Left ventricle myocardium superior (tissue), 1 donor: ENCODE results near the gene TOMM34. TPM values are rescaled to one million over a fixed set of nuclear protein-coding genes. Genes with fewer than 3 reads are reported as not detected.
A peak's percentile ranks its signal among the peaks of the same experiment; 100 is the strongest.

Experiments
- ATAC-seq: fragments of 200-7000 bp; cut with Tn5 transposase; one replicate; pipeline ENCODE4 v1.9.1; 2020; ENCODE audit warnings: mild to moderate bottlenecking, moderate library complexity
- DNase-seq: peaks from one replicate; pipeline ENCODE4 v3.0.0-alpha.2; 2020
- intact Hi-C: fragments of 100-400 bp; cut with micrococcal nuclease; formaldehyde crosslinking; loops from one replicate; pipeline ENCODE4 v1.11.0; 2022
- total RNA-seq: library from RNA; stranded (reverse); fragmentation: NEBNext Ultra II Directional; extraction: Animal tissue kit (Norgen Biotek cat#: 25700); gene quantifications from one replicate; pipeline ENCODE4 v1.2.1, GENCODE V29; 2021
- donor health status: DM: no; HTN: yes; CAD: no; lungs with severe emphysema.

TOMM34 gene
- total RNA-seq, 1 donor from 2014 or later, result 9.6 TPM

DNA sequence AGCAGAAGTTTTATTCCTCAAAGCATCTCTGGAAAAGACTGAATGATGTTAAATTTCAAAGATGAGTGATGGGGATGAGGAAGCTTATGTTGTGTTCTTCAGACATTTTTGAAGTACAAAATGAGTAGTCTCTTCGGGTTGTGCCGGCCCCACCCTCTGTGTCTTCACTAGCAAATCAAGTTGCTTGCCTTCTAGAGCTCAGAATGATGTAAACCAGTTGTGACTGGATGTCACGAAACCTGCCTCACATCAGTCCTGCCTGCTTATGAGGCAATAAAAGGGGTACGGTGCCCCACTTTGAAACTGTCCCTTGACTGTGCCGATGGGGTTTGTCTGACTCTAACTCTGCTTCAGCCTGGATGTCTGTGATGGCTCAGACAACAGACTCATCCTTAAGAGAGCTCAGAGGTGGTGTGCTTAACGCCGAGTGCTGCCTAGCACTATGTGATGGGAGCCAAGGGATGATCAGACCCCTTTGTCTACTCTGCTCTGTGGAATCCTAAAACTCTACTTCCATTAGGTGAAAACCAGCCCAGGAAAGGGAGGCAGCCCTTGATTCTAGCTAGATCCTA is 19.0 kb downstream of the TOMM34 start:
- DNase-seq (no peak), ATAC-seq (no peak)
- intact Hi-C loops, result no loop called here

GRCh38 chr20:44938637-44939036 is 21.6 kb downstream of the TOMM34 start:
- ATAC-seq, result no peak
- DNase-seq, result no peak
- intact Hi-C loops, result no loop called here

DNA sequence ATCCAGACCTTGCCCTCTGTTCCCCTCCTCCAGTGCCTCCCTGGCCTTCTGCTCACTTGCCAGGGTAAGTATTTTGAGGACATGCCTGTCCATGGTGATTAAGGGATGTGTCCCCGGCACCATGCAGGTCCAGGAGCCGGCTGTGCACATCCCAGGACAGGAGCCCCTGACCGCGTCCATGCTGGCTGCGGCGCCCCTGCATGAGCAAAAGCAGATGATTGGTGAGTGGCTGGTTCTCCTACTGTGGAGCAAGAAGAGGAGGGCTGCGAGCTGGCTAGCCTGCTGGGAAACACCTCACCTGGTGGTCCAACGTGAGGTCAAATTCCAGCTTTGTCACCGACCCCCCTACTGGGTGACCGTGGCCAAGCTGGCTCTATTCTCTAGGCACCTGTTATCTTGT is 23.7 kb downstream of the TOMM34 start:
- intact Hi-C loops, result no loop called here
- no peak for DNase-seq
- no peak for ATAC-seq

- intact Hi-C loops, result no loop called here
- DNase-seq (no peak), ATAC-seq (no peak)
These were observed 27.3 kb downstream of the TOMM34 start for GRCh38 chr20:44932916-44933315.

DNA sequence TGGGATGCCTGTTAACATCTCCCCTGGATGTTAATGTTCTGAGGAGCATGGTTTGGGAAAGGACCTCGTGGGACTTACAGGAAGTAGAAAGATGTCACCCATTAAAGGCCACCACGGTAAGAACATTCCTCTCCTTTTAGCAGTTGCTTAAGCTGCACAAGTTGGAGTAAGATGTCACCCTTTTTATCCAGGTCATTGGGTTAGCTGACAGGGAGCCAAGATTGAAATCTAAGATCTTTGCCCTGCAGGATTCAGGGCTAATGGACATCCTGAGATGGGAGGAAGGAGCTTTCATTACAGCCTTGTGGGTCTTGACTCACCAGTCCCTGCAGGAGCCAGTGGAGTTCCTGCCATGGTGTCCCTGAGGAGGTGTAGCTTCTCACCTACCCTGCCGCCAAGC is 28.3 kb downstream of the TOMM34 start:
- DNase-seq (no peak), ATAC-seq (no peak)
- intact Hi-C loops, result no loop called here

DNA sequence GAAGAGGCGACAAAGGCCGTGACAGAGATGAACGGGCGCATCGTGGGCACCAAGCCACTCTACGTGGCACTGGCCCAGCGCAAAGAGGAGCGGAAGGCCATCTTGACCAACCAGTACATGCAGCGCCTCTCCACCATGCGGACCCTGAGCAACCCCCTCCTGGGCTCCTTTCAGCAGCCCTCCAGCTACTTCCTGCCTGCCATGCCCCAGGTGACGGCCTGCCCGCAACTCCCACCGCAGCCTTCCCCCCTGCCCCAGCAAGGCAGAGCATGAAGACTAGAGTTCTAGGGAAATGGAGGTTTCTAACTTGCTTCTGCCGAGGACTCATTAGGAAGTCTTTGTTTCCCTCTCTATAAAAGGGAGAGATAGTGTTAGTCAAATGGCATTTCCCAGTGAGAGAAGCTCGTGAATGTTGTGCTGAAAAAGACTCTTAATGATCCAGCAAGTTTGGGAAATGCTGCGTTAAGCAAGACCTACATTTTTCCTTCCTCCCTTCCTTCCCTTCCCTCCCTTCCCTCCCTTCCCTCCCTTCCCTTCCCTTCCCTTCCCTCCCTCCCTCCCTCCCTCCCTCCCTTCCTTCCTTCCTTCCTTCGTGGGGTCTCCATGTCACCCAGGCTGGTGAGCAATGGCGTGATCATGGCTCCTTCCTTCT is 29.6 kb downstream of the TOMM34 start:
- DNase-seq (no peak), ATAC-seq (no peak)

DNA sequence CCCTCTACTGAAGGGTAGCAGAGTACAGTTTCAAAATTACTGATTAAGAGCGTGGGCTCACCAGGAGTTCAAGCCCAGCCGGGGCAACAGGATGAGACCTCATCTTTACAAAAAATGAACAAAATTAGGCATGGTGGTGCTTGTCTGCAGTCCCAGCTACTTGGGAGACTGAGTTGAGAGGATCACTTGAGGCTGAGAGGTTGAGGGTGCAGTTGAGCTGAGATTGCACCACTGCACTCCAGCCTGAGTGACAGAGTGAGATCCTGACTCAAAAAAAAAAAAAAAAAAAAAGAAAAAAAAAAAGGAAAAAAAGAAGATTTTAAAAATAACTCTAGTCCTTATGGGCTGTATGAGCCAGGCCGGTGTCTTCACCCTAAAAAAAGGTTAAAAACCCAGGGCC is 31.6 kb downstream of the TOMM34 start:
- intact Hi-C loops, result no loop called here
- ATAC-seq (no peak), DNase-seq (no peak)

More for the DNA sequence above, 29.6 kb downstream of the TOMM34 start:
- intact Hi-C loops, result no loop called here

DNA sequence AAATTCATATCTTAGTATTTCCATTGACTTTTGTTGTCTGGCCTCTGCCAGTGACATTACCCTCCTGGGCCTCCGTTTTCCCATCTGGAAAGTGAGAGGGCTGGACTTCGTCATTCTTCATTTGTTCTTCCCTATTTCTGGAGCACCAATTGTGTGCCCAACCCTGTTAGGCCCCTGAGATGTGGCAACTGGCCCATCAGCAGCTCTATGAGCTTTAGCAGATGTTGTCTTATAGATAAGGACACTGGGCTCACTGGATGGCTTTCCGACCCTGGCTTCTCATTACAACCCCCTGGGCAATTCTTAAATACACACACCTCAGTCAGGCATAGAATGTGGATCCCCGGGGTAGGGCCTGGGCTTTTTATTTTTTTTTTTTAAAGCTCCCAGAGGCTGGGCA is 35.7 kb downstream of the TOMM34 start:
- DNase-seq (no peak), ATAC-seq (no peak)
- intact Hi-C loops, result no loop called here

DNA sequence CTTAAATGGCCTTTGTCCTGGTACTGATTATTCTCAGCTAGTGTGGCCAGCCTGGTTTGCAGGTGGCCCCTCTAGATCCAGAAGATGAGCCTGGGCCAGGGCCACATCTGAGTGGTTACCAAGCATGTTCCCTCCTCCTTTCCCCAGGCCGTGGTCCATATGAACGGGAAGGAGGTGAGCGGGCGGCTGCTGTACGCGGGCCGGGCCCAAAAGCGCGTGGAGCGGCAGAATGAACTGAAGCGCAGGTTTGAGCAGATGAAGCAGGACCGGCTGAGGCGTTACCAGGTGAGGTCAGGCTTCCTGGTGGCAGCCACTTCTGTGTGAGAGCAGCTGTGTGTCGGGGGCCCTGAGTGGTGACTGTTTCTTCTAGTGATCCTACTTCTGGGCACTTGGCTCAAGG is 38.8 kb downstream of the TOMM34 start:
- ATAC-seq (no peak), DNase-seq (no peak)
- intact Hi-C loops, result no loop called here

DNA sequence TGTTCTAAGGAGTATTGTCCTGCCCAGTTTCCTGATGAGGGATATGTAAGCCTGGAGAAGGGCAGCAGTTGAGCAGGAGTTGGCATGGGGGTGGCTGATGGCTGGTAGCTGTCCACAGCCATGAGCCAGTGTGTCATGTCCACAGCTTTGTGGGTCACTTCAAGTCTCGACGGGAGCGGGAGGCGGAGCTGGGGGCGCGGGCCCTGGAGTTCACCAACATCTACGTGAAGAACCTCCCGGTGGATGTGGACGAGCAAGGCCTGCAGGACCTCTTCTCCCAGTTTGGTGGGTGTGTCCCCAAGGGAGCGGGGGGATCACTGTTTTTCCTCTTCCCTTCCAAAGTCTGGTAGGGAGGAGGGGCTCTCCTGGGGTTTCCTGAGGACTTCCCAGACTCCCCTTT is 41.4 kb downstream of the TOMM34 start:
- ATAC-seq (no peak), DNase-seq (no peak)
- intact Hi-C loops, result no loop called here

- DNase-seq (no peak), ATAC-seq (no peak)
- intact Hi-C loops, result no loop called here
These were observed 41.9 kb downstream of the TOMM34 start for GRCh38 chr20:44918342-44918741.

DNA sequence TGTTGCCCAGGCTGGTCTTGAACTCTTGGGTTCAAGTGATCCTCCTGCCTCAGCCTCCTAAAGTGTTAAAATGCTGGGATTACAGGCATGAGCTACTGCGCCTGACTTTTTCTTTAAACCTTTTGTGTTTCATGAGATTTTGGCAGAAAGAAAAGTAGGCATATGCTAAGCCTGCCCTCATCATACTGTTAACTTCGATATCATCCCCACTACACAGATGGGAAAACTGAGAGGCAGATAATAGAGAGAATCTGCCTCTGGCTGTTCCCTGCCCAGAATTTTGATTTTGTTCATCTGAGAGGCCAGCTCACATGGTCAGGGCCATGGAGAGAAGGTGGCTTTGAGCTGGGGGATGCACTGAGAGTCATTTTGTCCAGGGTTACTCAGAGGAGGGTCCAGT is 42.8 kb downstream of the TOMM34 start:
- no peak for ATAC-seq
- intact Hi-C loops, result no loop called here
- no peak for DNase-seq

DNA sequence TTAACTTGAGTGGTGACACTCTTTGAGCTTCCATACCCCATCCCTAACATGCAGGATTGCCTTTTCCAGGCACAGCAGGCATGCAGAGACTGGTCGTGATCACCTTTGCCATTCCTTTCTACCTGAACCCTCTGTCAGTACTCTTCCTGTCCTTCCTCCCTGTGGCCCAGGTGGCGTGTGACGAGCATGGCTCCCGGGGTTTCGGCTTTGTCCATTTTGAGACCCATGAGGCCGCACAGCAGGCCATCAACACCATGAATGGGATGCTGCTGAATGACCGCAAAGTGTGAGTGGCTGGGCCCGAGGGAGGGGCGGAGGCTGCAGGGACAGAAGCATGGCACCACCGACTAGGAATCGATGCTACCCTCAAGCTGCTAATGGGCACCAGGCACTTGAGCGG is 43.6 kb downstream of the TOMM34 start:
- no peak for DNase-seq

DNA sequence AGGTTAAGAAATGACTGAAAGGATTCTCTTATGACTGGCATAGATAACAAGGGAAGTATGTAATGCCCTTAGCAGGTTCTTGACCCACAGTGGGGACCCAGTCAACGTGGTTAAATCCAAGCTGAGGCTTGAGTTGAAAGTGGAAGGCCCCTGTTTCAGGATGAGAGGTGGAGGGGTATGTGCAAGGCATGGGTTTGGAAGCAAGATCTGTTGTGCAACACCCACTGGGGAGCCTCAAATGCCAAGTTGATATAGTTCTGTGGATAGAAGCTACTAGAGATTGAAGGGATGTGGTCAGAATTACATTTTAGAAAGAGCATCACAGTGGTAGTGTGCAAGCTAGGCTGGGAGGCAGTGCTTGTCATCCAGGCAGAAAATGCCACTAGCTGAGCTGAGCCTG is 45.3 kb downstream of the TOMM34 start:
- DNase-seq (no peak), ATAC-seq (no peak)

More for the DNA sequence above, 43.6 kb downstream of the TOMM34 start:
- no peak for ATAC-seq
- intact Hi-C loops, result no loop called here

GRCh38 chr20:44912189-44912588 is 48.0 kb downstream of the TOMM34 start:
- intact Hi-C loops, result no loop called here
- no peak for DNase-seq
- ATAC-seq, result no peak

More for the DNA sequence above, 45.3 kb downstream of the TOMM34 start:
- intact Hi-C loops, result no loop called here

GRCh38 chr20:44911264-44911921 is 48.8 kb downstream of the TOMM34 start:
- DNase-seq (no peak), ATAC-seq (no peak)
- intact Hi-C loops, result no loop called here

DNA sequence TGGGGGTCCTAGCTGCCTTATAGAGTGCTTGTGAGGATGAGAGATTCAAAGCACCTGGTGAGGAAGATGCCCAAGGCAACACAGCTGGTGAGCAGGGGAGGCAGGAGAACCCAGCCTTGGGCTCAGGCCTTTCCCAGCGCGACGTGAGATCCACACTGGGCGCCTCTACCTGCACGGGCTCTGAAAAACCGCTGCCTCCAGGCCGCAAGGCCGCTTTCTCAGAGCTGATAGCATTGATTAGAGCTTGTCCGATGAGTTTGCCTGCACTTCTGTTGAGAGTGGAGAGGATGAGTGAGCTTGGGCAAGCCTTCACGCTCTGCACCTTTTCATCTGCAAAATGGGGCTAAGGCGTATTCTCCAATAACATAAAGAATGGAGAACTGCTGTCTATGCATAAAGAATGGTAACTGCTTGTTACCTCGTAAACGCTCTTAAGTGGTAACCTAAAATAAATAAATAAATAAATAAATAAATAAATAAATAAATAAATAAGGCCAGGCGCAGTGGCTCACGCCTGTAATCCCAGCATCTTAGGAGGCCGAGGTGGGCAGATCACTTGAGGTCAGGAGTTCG is 49.4 kb downstream of the TOMM34 start:
- ATAC-seq, result no peak
- DNase-seq, result no peak
- intact Hi-C loops, result no loop called here

GRCh38 chr20:44909872-44910689 is 50.1 kb downstream of the TOMM34 start, which contains the start of gene PABPC1L:
TSS of gene PABPC1L (plus strand) at chr20:44910060. CDS start at chr20:44910144, 84 bp downstream.
- ATAC-seq (peak; percentile 98), DNase-seq (peak; percentile 81)
- intact Hi-C loops, result no loop called here

DNA sequence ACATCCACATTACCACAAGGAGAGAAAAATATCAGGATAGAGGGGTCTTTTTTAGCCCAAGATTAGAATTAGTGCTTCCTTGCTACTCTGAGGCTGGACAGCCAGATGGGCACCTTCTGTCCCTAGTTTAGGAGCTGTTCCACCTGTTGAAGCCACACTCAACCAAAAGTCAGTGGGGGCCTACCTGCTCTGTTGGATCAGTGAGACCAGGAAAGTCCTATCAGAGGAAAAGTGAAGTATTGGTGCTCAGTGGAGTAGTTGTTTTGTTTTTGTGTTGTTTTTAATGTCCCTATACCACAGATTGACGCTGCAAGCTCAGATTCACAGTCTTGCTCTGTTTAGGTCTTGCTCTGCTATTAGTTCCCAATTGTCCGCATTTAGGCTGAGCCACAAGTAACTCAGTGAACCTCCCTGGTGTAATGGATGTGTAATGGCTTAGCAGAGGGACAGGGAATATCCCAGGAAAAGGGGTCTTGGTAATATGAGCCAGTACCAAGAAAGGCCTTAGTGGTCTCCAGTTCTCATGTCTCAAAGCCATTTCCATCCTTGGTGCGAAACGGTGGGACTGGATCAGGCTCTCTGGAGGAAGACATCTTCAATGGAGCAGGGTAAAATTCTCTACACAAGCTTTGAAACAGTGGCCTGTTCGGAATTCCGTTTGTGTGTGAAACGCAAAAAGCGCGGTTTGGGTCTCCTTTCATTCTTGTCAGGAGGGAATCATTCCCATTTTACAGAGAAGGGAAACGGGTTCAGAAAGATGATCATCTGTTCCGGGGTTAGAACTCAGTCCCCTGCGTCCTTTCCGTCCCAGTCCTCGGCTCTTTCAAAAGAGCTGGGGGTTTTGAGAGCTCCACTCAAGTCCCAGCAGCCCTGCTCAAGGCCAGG is 51.0 kb downstream of the TOMM34 start:
- ATAC-seq (no peak), DNase-seq (no peak)
- intact Hi-C loops, result no loop called here
